HEK293 (cell line): Measurements from ENCODE around the gene CCDC40.
A peak's percentile ranks its signal among the peaks of the same experiment; 100 is the strongest.

ENCODE experiments used
- EGR2 ChIP-seq: fragments of 450-650 bp; formaldehyde crosslinking; IDR thresholded peaks from 2 replicates; pipeline ENCODE4 v1.5.1; 2016; ENCODE audit warnings: low read depth, missing biosample characterization, missing genetic modification characterization
- GLIS1 ChIP-seq: fragments of 450-650 bp; formaldehyde crosslinking; IDR thresholded peaks from 2 replicates; pipeline ENCODE4 v1.5.1; 2016; ENCODE audit warnings: missing biosample characterization, missing genetic modification characterization
- HOXA7 ChIP-seq: sonication (generic); formaldehyde crosslinking; IDR thresholded peaks from 2 replicates; pipeline ENCODE4 v1.8.1; 2022; ENCODE audit warnings: missing genetic modification reagents, borderline replicate concordance
- KLF10 ChIP-seq: fragments of 450-650 bp; IDR thresholded peaks from 2 replicates; pipeline ENCODE4 v1.5.1; 2018; ENCODE audit warnings: missing biosample characterization, mild to moderate bottlenecking, missing genetic modification characterization
- MEIS1 ChIP-seq: sonication (generic); formaldehyde crosslinking; IDR thresholded peaks from 2 replicates; pipeline ENCODE4 v1.8.1; 2022; ENCODE audit warnings: missing genetic modification reagents, mild to moderate bottlenecking, borderline replicate concordance
- OSR2 ChIP-seq: fragments of 450-650 bp; formaldehyde crosslinking; IDR thresholded peaks from 2 replicates; pipeline ENCODE4 v1.5.1; 2016; ENCODE audit warnings: missing biosample characterization, missing genetic modification characterization
- OVOL3 ChIP-seq: fragments of 450-650 bp; formaldehyde crosslinking; IDR thresholded peaks from 2 replicates; pipeline ENCODE4 v1.5.1; 2016; ENCODE audit warnings: missing biosample characterization, missing genetic modification characterization
- SALL2 ChIP-seq: fragments of 450-650 bp; formaldehyde crosslinking; IDR thresholded peaks from 2 replicates; pipeline ENCODE4 v1.5.0; 2017; ENCODE audit warnings: missing biosample characterization, mild to moderate bottlenecking, missing genetic modification characterization, borderline replicate concordance
- ZFHX2 ChIP-seq: fragments of 450-650 bp; formaldehyde crosslinking; conservative IDR thresholded peaks from 2 replicates; pipeline ENCODE4 v1.5.1; 2016; ENCODE audit warnings: missing biosample characterization, missing genetic modification characterization
- ZIC2 ChIP-seq: fragments of 450-650 bp; formaldehyde crosslinking; IDR thresholded peaks from 2 replicates; pipeline ENCODE4 v1.5.1; 2016; ENCODE audit warnings: missing biosample characterization, missing genetic modification characterization
- ZNF138 ChIP-seq: fragments of 450-650 bp; formaldehyde crosslinking; IDR thresholded peaks from 2 replicates; pipeline ENCODE4 v1.5.1; 2016; ENCODE audit warnings: missing biosample characterization, missing genetic modification characterization, borderline replicate concordance
- ZNF146 ChIP-seq: fragments of 450-650 bp; formaldehyde crosslinking; IDR thresholded peaks from 2 replicates; pipeline ENCODE4 v1.5.1; 2016; ENCODE audit warnings: missing biosample characterization, missing genetic modification characterization
- ZNF16 ChIP-seq: fragments of 450-650 bp; formaldehyde crosslinking; IDR thresholded peaks from 2 replicates; pipeline ENCODE4 v1.5.1; 2016; ENCODE audit warnings: low read depth, missing biosample characterization, missing genetic modification characterization
- ZNF184 ChIP-seq: fragments of 450-650 bp; IDR thresholded peaks from 2 replicates; pipeline ENCODE4 v1.5.1; 2018; ENCODE audit warnings: missing biosample characterization, mild to moderate bottlenecking, missing genetic modification characterization
- ZNF19 ChIP-seq: fragments of 450-650 bp; formaldehyde crosslinking; IDR thresholded peaks from 2 replicates; pipeline ENCODE4; 2016; ENCODE audit warnings: missing biosample characterization, missing genetic modification characterization, low read depth
- ZNF221 ChIP-seq: fragments of 450-650 bp; formaldehyde crosslinking; IDR thresholded peaks from 2 replicates; pipeline ENCODE4 v1.5.1; 2017; ENCODE audit warnings: missing biosample characterization, missing genetic modification characterization, borderline replicate concordance
- ZNF248 ChIP-seq: fragments of 450-650 bp; formaldehyde crosslinking; IDR thresholded peaks from 2 replicates; pipeline ENCODE4 v1.5.1; 2017; ENCODE audit warnings: missing biosample characterization, missing genetic modification characterization
- ZNF266 ChIP-seq: fragments of 450-650 bp; formaldehyde crosslinking; IDR thresholded peaks from 2 replicates; pipeline ENCODE4 v1.5.1; 2016; ENCODE audit warnings: missing biosample characterization, missing genetic modification characterization, low read depth
- ZNF311 ChIP-seq: fragments of 450-650 bp; formaldehyde crosslinking; IDR thresholded peaks from 2 replicates; pipeline ENCODE4 v1.5.1; 2017; ENCODE audit warnings: missing biosample characterization, missing genetic modification characterization, borderline replicate concordance
- ZNF335 ChIP-seq: fragments of 450-650 bp; formaldehyde crosslinking; conservative IDR thresholded peaks from 2 replicates; pipeline ENCODE4 v1.5.1; 2016; ENCODE audit warnings: missing biosample characterization, missing genetic modification characterization
- ZNF341 ChIP-seq: fragments of 450-650 bp; formaldehyde crosslinking; IDR thresholded peaks from 2 replicates; pipeline ENCODE4; 2016; ENCODE audit warnings: low read depth, missing biosample characterization, missing genetic modification characterization
- ZNF416 ChIP-seq: fragments of 450-650 bp; formaldehyde crosslinking; IDR thresholded peaks from 2 replicates; pipeline ENCODE4 v1.5.1; 2016; ENCODE audit warnings: missing biosample characterization, missing genetic modification characterization
- ZNF426 ChIP-seq: fragments of 450-650 bp; formaldehyde crosslinking; IDR thresholded peaks from 2 replicates; pipeline ENCODE4 v1.5.1; 2017; ENCODE audit warnings: missing biosample characterization, missing genetic modification characterization, mild to moderate bottlenecking, inconsistent platforms, moderate library complexity
- ZNF473 ChIP-seq: fragments of 450-650 bp; formaldehyde crosslinking; IDR thresholded peaks from 2 replicates; pipeline ENCODE4 v1.5.1; 2017; ENCODE audit warnings: missing biosample characterization, missing genetic modification characterization
- ZNF501 ChIP-seq: fragments of 450-650 bp; formaldehyde crosslinking; IDR thresholded peaks from 2 replicates; pipeline ENCODE4 v1.5.1; 2016; ENCODE audit warnings: missing biosample characterization, missing genetic modification characterization
- ZNF544 ChIP-seq: fragments of 450-650 bp; formaldehyde crosslinking; IDR thresholded peaks from 2 replicates; pipeline ENCODE4 v1.5.0; 2017; ENCODE audit warnings: missing biosample characterization, missing genetic modification characterization
- ZNF558 ChIP-seq: fragments of 450-650 bp; formaldehyde crosslinking; IDR thresholded peaks from 2 replicates; pipeline ENCODE4 v1.5.1; 2016; ENCODE audit warnings: missing biosample characterization, missing genetic modification characterization
- ZNF623 ChIP-seq: fragments of 450-650 bp; formaldehyde crosslinking; IDR thresholded peaks from 2 replicates; pipeline ENCODE4 v1.5.1; 2016; ENCODE audit warnings: missing biosample characterization, missing genetic modification characterization
- ZNF629 ChIP-seq: fragments of 450-650 bp; formaldehyde crosslinking; IDR thresholded peaks from 2 replicates; pipeline ENCODE4 v1.5.1; 2017; ENCODE audit warnings: missing biosample characterization, missing genetic modification characterization
- ZNF664 ChIP-seq: fragments of 450-650 bp; formaldehyde crosslinking; IDR thresholded peaks from 2 replicates; pipeline ENCODE4 v1.5.1; 2016; ENCODE audit warnings: missing biosample characterization, missing genetic modification characterization
- ZNF747 ChIP-seq: fragments of 450-650 bp; formaldehyde crosslinking; IDR thresholded peaks from 2 replicates; pipeline ENCODE4 v1.5.1; 2016; ENCODE audit warnings: missing biosample characterization, missing genetic modification characterization
- ZXDB ChIP-seq: fragments of 450-650 bp; formaldehyde crosslinking; IDR thresholded peaks from 2 replicates; pipeline ENCODE4 v1.5.1; 2016; ENCODE audit warnings: missing biosample characterization, missing genetic modification characterization
- TF ChIP-seq, protein P1 (sequence below): fragments of 450-650 bp; IDR thresholded peaks from 2 replicates; pipeline ENCODE4 v1.5.1; 2018; ENCODE audit warnings: missing biosample characterization, mild to moderate bottlenecking, missing genetic modification characterization
- TF ChIP-seq, protein P2 (sequence below): fragments of 450-650 bp; formaldehyde crosslinking; IDR thresholded peaks from 2 replicates; pipeline ENCODE4 v1.5.1; 2016; ENCODE audit warnings: missing biosample characterization, missing genetic modification characterization
- TF ChIP-seq, protein P3 (sequence below): fragments of 450-650 bp; formaldehyde crosslinking; IDR thresholded peaks from 2 replicates; pipeline ENCODE4 v1.5.1; 2016; ENCODE audit warnings: missing biosample characterization, missing genetic modification characterization
- TF ChIP-seq, protein P4 (sequence below): fragments of 450-650 bp; formaldehyde crosslinking; IDR thresholded peaks from 2 replicates; pipeline ENCODE4 v1.5.1; 2016; ENCODE audit warnings: missing biosample characterization, missing genetic modification characterization
- TF ChIP-seq, protein P5 (sequence below): fragments of 450-650 bp; formaldehyde crosslinking; IDR thresholded peaks from 2 replicates; pipeline ENCODE4 v1.5.1; 2016; ENCODE audit warnings: missing biosample characterization, missing genetic modification characterization

Gene CCDC40

DNA sequence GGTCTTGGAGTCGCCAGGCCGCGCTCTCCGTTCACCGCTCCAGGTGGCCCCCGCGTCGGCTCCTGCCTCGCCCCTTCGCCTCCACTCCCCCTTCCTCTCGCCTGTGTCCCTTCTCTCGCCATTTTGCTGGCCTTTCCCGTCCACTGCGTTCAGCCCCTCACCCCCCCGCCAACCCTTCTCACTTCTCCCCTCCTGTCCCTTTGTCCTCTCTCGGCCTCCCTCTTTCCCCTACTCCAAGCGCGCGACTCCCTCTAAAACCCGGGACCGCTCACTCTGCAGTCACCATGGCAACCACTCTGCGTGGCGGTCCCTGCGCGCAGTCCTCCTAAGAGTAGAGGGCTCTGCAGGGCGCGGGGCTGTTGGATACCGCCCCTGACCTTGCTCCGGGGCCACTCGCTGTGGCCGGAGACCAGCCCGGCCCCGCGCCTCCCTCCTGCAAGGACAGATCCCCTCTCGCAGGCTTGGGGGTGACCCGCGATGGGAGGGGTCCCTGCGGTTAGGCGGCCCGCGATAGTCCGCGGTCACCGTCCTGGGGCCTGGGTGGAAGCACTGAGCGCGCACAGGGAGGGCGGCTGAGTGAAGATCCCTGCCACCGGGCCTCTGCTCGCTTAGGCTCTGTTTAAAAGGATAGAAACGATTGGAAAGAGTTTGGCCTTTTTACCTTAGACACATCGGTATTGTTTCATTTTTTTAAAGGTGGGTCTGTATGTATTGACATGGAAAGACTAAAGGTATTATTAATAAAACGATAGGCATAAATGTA is 454 bp downstream of the CCDC40 start (continued):
- TF ChIP-seq, protein P1, sequence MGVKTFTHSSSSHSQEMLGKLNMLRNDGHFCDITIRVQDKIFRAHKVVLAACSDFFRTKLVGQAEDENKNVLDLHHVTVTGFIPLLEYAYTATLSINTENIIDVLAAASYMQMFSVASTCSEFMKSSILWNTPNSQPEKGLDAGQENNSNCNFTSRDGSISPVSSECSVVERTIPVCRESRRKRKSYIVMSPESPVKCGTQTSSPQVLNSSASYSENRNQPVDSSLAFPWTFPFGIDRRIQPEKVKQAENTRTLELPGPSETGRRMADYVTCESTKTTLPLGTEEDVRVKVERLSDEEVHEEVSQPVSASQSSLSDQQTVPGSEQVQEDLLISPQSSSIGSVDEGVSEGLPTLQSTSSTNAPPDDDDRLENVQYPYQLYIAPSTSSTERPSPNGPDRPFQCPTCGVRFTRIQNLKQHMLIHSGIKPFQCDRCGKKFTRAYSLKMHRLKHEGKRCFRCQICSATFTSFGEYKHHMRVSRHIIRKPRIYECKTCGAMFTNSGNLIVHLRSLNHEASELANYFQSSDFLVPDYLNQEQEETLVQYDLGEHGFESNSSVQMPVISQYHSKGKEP (tag by site-specific recombination) = no peak
- TF ChIP-seq ZNF629 (tag by site-specific recombination) = no peak
- TF ChIP-seq ZNF248 (tag by site-specific recombination) = no peak
- TF ChIP-seq ZNF311 (tag by site-specific recombination) = no peak
- TF ChIP-seq, protein P2, sequence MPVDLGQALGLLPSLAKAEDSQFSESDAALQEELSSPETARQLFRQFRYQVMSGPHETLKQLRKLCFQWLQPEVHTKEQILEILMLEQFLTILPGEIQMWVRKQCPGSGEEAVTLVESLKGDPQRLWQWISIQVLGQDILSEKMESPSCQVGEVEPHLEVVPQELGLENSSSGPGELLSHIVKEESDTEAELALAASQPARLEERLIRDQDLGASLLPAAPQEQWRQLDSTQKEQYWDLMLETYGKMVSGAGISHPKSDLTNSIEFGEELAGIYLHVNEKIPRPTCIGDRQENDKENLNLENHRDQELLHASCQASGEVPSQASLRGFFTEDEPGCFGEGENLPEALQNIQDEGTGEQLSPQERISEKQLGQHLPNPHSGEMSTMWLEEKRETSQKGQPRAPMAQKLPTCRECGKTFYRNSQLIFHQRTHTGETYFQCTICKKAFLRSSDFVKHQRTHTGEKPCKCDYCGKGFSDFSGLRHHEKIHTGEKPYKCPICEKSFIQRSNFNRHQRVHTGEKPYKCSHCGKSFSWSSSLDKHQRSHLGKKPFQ (tag by site-specific recombination) = 0 out of 2 replicates have a peak, but pooled peaks have one; percentile 23
- TF ChIP-seq ZNF416 (tag by site-specific recombination) = no peak
- TF ChIP-seq ZNF473 (tag by site-specific recombination) = no peak
- peak; percentile 79 for TF ChIP-seq ZIC2 (tag by site-specific recombination)
- TF ChIP-seq ZNF558 = no peak
- TF ChIP-seq ZNF138 (tag by site-specific recombination) = no peak
- no peak for TF ChIP-seq ZNF221 (tag by site-specific recombination)
- TF ChIP-seq MEIS1 (CRISPR knock-in tag) = no peak
- no peak; the same call in 1 of the 2 replicates for TF ChIP-seq OVOL3 (tag by site-specific recombination)
- TF ChIP-seq GLIS1 (tag by site-specific recombination) = no peak
- no peak for TF ChIP-seq ZNF544 (tag by site-specific recombination)
- TF ChIP-seq, protein P3, sequence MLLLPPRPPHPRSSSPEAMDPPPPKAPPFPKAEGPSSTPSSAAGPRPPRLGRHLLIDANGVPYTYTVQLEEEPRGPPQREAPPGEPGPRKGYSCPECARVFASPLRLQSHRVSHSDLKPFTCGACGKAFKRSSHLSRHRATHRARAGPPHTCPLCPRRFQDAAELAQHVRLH (tag by site-specific recombination) = no peak
- no peak for TF ChIP-seq OSR2
- TF ChIP-seq ZNF335 (tag by site-specific recombination) = peak; percentile 87
- no peak; the same call in 1 of the 2 replicates for TF ChIP-seq EGR2 (tag by site-specific recombination)
- no peak for TF ChIP-seq ZNF184 (tag by site-specific recombination)
- no peak for TF ChIP-seq ZNF747 (tag by site-specific recombination)
- 0 out of 2 replicates have a peak, but pooled peaks have one; percentile 4 for TF ChIP-seq ZFHX2
- TF ChIP-seq ZNF341 (tag by site-specific recombination) = peak; percentile 77
- TF ChIP-seq ZNF19 (tag by site-specific recombination) = no peak
- TF ChIP-seq KLF10 (tag by site-specific recombination) = no peak
- TF ChIP-seq ZNF426 = no peak
- TF ChIP-seq SALL2 (tag by site-specific recombination) = no peak
- TF ChIP-seq ZNF623 (tag by site-specific recombination) = no peak
- no peak for TF ChIP-seq ZXDB (tag by site-specific recombination)
- TF ChIP-seq ZNF664 = no peak
- no peak for TF ChIP-seq ZNF501 (tag by site-specific recombination)
- TF ChIP-seq HOXA7 (CRISPR knock-in tag) = no peak
- TF ChIP-seq, protein P4, sequence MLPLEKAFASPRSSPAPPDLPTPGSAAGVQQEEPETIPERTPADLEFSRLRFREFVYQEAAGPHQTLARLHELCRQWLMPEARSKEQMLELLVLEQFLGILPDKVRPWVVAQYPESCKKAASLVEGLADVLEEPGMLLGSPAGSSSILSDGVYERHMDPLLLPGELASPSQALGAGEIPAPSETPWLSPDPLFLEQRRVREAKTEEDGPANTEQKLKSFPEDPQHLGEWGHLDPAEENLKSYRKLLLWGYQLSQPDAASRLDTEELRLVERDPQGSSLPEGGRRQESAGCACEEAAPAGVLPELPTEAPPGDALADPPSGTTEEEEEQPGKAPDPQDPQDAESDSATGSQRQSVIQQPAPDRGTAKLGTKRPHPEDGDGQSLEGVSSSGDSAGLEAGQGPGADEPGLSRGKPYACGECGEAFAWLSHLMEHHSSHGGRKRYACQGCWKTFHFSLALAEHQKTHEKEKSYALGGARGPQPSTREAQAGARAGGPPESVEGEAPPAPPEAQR (tag by site-specific recombination) = no peak
- no peak for TF ChIP-seq ZNF266 (tag by site-specific recombination)
- no peak for TF ChIP-seq ZNF16 (tag by site-specific recombination)
- TF ChIP-seq, protein P5, sequence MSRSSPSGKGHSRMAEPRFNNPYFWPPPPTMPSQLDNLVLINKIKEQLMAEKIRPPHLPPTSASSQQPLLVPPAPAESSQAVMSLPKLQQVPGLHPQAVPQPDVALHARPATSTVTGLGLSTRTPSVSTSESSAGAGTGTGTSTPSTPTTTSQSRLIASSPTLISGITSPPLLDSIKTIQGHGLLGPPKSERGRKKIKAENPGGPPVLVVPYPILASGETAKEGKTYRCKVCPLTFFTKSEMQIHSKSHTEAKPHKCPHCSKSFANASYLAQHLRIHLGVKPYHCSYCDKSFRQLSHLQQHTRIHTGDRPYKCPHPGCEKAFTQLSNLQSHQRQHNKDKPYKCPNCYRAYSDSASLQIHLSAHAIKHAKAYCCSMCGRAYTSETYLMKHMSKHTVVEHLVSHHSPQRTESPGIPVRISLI (tag by site-specific recombination) = no peak
- TF ChIP-seq ZNF146 (tag by site-specific recombination) = no peak
